IPS DF 6.9 (cell line): ENCODE measurements around the gene SLC31A1.

Source experiments
- DNase-seq: peaks from one replicate; pipeline ENCODE4 v3.0.0-alpha.2; 2013; ENCODE audit warnings: low read depth, low spot score
- H3K27ac ChIP-seq: one replicate; pipeline ENCODE4 v1.5.1; 2013; ENCODE audit warnings: low read length, control low read depth
- H3K27me3 ChIP-seq: 2 replicates; pipeline ENCODE4 v1.6.1; 2013; ENCODE audit warnings: mild to moderate bottlenecking, low read length; ENCODE audit not compliant: control insufficient read depth, insufficient read depth
- H3K36me3 ChIP-seq: 2 replicates; pipeline ENCODE4 v1.6.1; 2013; ENCODE audit warnings: low read length; ENCODE audit not compliant: control insufficient read depth, insufficient read depth
- H3K4me1 ChIP-seq: 2 replicates; pipeline ENCODE4 v1.6.1; 2013; ENCODE audit warnings: low read length; ENCODE audit not compliant: control insufficient read depth, insufficient read depth
- H3K4me3 ChIP-seq: 2 replicates; pipeline ENCODE4 v1.5.1; 2013; ENCODE audit warnings: mild to moderate bottlenecking, low read length
- H3K9me3 ChIP-seq: 2 replicates; pipeline ENCODE4 v1.6.1; 2013; ENCODE audit warnings: low read length, inconsistent platforms; ENCODE audit not compliant: control insufficient read depth, insufficient read depth
- WGBS: extraction: QIAGEN DNeasy Blood & Tissue Kit; methylation state at CpG from one replicate; pipeline ENCODE4 v1.1.7; 2013; ENCODE audit warnings: mixed read lengths, missing lambda C conversion rate; ENCODE audit not compliant: insufficient read length, insufficient coverage; 5-methylcytosine and 5-hydroxymethylcytosine counted together

Gene SLC31A1

GRCh38 chr9:113257863-113258262 is 36.5 kb downstream of the SLC31A1 start:
- Histone ChIP-seq H3K36me3 (no peaks in the 10 kb centered on the region; the same call in 1 of the 2 replicates), H3K9me3 (no peaks in the 10 kb centered on the region), H3K27ac (no peak overlapping the region), H3K4me3 (no peak overlapping the region), H3K4me1 (no peaks in the 10 kb centered on the region), H3K27me3 (no peaks in the 10 kb centered on the region)
- no CpG with 5 or more reads among the region's 3 CpGs for WGBS
- DNase-seq: no peak

- Histone ChIP-seq H3K4me1 (no peaks in the 10 kb centered on the region), H3K9me3 (no peaks in the 10 kb centered on the region), H3K27ac (no peak overlapping the region), H3K36me3 (no peaks in the 10 kb centered on the region; the same call in 1 of the 2 replicates), H3K27me3 (no peaks in the 10 kb centered on the region), H3K4me3 (no peak overlapping the region)
- no peak for DNase-seq
- WGBS: no CpG with 5 or more reads among the region's 1 CpG
Observed at GRCh38 chr9:113258282-113258681, 36.9 kb downstream of the SLC31A1 start.

- no peaks in the 10 kb centered on the region for H3K27me3 ChIP-seq
- H3K4me3 ChIP-seq: no peak overlapping the region
- no CpG with 5 or more reads among the region's 1 CpG for WGBS
- no peak overlapping the region for H3K27ac ChIP-seq
- no peaks in the 10 kb centered on the region; the same call in 1 of the 2 replicates for H3K36me3 ChIP-seq
- no peaks in the 10 kb centered on the region for H3K4me1 ChIP-seq
- H3K9me3 ChIP-seq: no peaks in the 10 kb centered on the region
- DNase-seq: no peak
Observed at GRCh38 chr9:113261917-113262671, 40.8 kb downstream of the SLC31A1 start.

GRCh38 chr9:113266174-113266573 is 44.8 kb downstream of the SLC31A1 start:
- no peak for DNase-seq
- Histone ChIP-seq H3K36me3 (peaks cover 3% of the 10 kb centered on the region; the same call in 1 of the 2 replicates), H3K4me3 (no peak overlapping the region), H3K9me3 (no peaks in the 10 kb centered on the region), H3K27ac (no peak overlapping the region), H3K4me1 (no peaks in the 10 kb centered on the region), H3K27me3 (no peaks in the 10 kb centered on the region)
- no CpG with 5 or more reads among the region's 3 CpGs for WGBS

- Histone ChIP-seq H3K27me3 (no peaks in the 10 kb centered on the region), H3K4me1 (no peaks in the 10 kb centered on the region), H3K36me3 (peaks cover 3% of the 10 kb centered on the region; the same call in 1 of the 2 replicates), H3K27ac (no peak overlapping the region), H3K9me3 (no peaks in the 10 kb centered on the region), H3K4me3 (no peak overlapping the region)
- no peak for DNase-seq
- WGBS: no CpG with 5 or more reads among the region's 4 CpGs
Observed at GRCh38 chr9:113267911-113268566, 46.7 kb downstream of the SLC31A1 start.

- no CpG with 5 or more reads among the region's 2 CpGs for WGBS
- DNase-seq: no peak
- Histone ChIP-seq H3K27ac (no peak overlapping the region), H3K9me3 (no peaks in the 10 kb centered on the region), H3K4me1 (no peaks in the 10 kb centered on the region), H3K36me3 (peaks cover 3% of the 10 kb centered on the region; the same call in 1 of the 2 replicates), H3K27me3 (no peaks in the 10 kb centered on the region), H3K4me3 (no peak overlapping the region)
Observed at GRCh38 chr9:113269355-113269754, 48.0 kb downstream of the SLC31A1 start.

GRCh38 chr9:113269871-113270270 is 48.5 kb downstream of the SLC31A1 start:
- no CpG with 5 or more reads among the region's 2 CpGs for WGBS
- H3K9me3 ChIP-seq: no peaks in the 10 kb centered on the region
- no peak overlapping the region for H3K27ac ChIP-seq
- peaks cover 3% of the 10 kb centered on the region; the same call in 1 of the 2 replicates for H3K36me3 ChIP-seq
- no peak overlapping the region for H3K4me3 ChIP-seq
- DNase-seq: no peak
- H3K4me1 ChIP-seq: no peaks in the 10 kb centered on the region
- H3K27me3 ChIP-seq: no peaks in the 10 kb centered on the region

GRCh38 chr9:113274474-113275156 is 53.3 kb downstream of the SLC31A1 start:
- peaks cover 3% of the 10 kb centered on the region; the same call in 1 of the 2 replicates for H3K36me3 ChIP-seq
- no peak for DNase-seq

GRCh38 chr9:113275157-113276131 is 54.1 kb downstream of the SLC31A1 start, which contains the start of the genes CDC26 and PRPF4:
Gene CDC26, minus strand, starts transcription at chr9:113275572. Its CDS starts 3,065 bp downstream, at chr9:113272507.
Gene PRPF4, plus strand, starts transcription at chr9:113275658. Its CDS starts 86 bp downstream, at chr9:113275744.
- DNase-seq: peak; percentile 98
- Histone ChIP-seq H3K4me3 (peak within 1 kb of the TSS; percentile 89), H3K27ac (no peak within 1 kb of the TSS), H3K36me3 (peaks cover 5% of the 10 kb centered on the region; the same call in 1 of the 2 replicates), H3K27me3 (no peaks in the 10 kb centered on the region), H3K4me1 (no peaks in the 10 kb centered on the region), H3K9me3 (no peaks in the 10 kb centered on the region)
- no CpG with 5 or more reads among the region's 63 CpGs for WGBS

More at GRCh38 chr9:113274474-113275156, 53.3 kb downstream of the SLC31A1 start:
- H3K27me3 ChIP-seq: no peaks in the 10 kb centered on the region
- WGBS: no CpG with 5 or more reads among the region's 15 CpGs
- peak overlapping the region; percentile 89; the same call in 1 of the 2 replicates for H3K4me3 ChIP-seq
- no peaks in the 10 kb centered on the region for H3K4me1 ChIP-seq
- H3K27ac ChIP-seq: no peak overlapping the region
- no peaks in the 10 kb centered on the region for H3K9me3 ChIP-seq
